ENCODE measurements around the gene SPATA2L. TPM values are rescaled to one million over a fixed set of nuclear protein-coding genes. Genes with fewer than 3 reads are reported as not detected.

The SPATA2L gene
- total RNA-seq, 1 experiment from 2014 or later, result 12.7 TPM

- no peaks in the 10 kb centered on the region for H3K9me3 ChIP-seq (ENCODE audit: control insufficient read depth, insufficient read depth, low read depth, low read length)
- CTCF ChIA-PET, result interaction anchor here (0.6 to 0.8 kb wide), 2 partner anchors 43 to 176 kb away, joined by 6 to 8 read pairs; no protein-coding TSS in a partner anchor
- H3K4me1 ChIP-seq (ENCODE audit: control insufficient read depth, insufficient read depth, low read length), result no peaks in the 10 kb centered on the region
- no peaks in the 10 kb centered on the region for H3K27me3 ChIP-seq (ENCODE audit: control insufficient read depth, insufficient read depth, low read length)
- ATAC-seq (no peak), DNase-seq (ENCODE audit: low read depth, low spot score) (no peak)
- in situ Hi-C loops (cut with HindIII; ENCODE audit: low pct_unique_long_range_greater_than_20kb, low sequenced_read_pairs) (no loop called here), intact Hi-C loops (cut with micrococcal nuclease; ENCODE audit: unreplicated experiment) (no loop called here)
- peaks cover 3% of the 10 kb centered on the region; the same call in 1 of the 2 replicates for H3K36me3 ChIP-seq (ENCODE audit: control insufficient read depth, insufficient read depth, low read length)
- H3K27ac ChIP-seq (ENCODE audit: low read length), result no peak overlapping the region
- H3K4me3 ChIP-seq (ENCODE audit: low read depth in 2 of 2, low read length in 2 of 2), result no peak overlapping the region
- no TSS peak for BruUV-seq (replicated peaks)
- POLR2A ChIA-PET, result no interaction called here
- TF ChIP-seq TCF7L2 (IDR thresholded peaks at IDR 0.05; ENCODE audit: low read depth, low read length), result no peak
- TF ChIP-seq, protein P1, sequence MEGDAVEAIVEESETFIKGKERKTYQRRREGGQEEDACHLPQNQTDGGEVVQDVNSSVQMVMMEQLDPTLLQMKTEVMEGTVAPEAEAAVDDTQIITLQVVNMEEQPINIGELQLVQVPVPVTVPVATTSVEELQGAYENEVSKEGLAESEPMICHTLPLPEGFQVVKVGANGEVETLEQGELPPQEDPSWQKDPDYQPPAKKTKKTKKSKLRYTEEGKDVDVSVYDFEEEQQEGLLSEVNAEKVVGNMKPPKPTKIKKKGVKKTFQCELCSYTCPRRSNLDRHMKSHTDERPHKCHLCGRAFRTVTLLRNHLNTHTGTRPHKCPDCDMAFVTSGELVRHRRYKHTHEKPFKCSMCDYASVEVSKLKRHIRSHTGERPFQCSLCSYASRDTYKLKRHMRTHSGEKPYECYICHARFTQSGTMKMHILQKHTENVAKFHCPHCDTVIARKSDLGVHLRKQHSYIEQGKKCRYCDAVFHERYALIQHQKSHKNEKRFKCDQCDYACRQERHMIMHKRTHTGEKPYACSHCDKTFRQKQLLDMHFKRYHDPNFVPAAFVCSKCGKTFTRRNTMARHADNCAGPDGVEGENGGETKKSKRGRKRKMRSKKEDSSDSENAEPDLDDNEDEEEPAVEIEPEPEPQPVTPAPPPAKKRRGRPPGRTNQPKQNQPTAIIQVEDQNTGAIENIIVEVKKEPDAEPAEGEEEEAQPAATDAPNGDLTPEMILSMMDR (IDR thresholded peaks at IDR 0.05), result no peak
These were observed 41.4 kb upstream of the SPATA2L start for GRCh38 chr16:89742948-89743347.

DNA sequence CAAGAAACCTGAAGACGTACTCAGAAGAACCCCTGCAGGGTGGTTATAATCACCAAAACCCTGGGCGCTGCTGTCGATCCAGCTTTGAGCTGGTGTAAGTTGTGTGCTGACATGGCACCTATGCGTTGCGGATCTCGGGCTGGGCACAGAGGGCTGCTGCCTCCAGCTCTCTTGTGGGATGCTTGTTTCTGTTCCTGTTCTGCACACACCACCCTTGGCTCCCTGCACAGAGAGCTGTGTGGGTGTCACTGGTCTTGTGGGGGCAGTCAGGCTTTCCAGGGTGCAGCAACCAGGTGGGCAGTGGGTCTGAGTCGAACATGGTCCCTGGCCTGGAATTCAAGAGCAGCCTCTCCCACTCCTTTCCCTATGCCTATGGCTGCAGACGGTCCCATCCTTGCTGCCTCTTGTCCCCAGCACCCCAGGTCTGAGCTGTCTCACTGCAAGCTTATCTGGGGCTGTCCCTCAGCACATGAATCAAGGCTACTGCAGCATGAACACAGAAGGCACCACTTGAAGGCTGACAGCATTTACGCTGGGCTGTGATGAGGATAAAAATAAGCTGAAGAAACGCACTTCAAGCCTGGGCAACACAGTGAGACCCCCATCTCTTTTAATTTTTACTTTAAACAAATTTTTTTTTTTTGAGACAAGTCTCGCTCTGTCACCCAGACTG, 40.0 kb upstream of the SPATA2L start:
- Histone ChIP-seq H3K4me3 (ENCODE audit: low read depth in 2 of 2, low read length in 2 of 2) (no peak overlapping the region), H3K4me1 (ENCODE audit: control insufficient read depth, insufficient read depth, low read length) (no peaks in the 10 kb centered on the region), H3K36me3 (ENCODE audit: control insufficient read depth, insufficient read depth, low read length) (peaks cover 6% of the 10 kb centered on the region; the same call in 1 of the 2 replicates), H3K9me3 (ENCODE audit: control insufficient read depth, insufficient read depth, low read depth, low read length) (no peaks in the 10 kb centered on the region), H3K27ac (ENCODE audit: low read length) (no peak overlapping the region), H3K27me3 (ENCODE audit: control insufficient read depth, insufficient read depth, low read length) (no peaks in the 10 kb centered on the region)
- intact Hi-C loops (cut with micrococcal nuclease; ENCODE audit: unreplicated experiment), result no loop called here
- in situ Hi-C loops (cut with HindIII; ENCODE audit: low pct_unique_long_range_greater_than_20kb, low sequenced_read_pairs), result no loop called here
- DNase-seq (ENCODE audit: low read depth, low spot score), result no peak
- POLR2A ChIA-PET, result no interaction called here
- TF ChIP-seq POLR2AphosphoS5 (IDR thresholded peaks at IDR 0.05; ENCODE audit: low read depth, low read length), result 0 out of 2 replicates have a peak, but pooled peaks have one; percentile 43
- TF ChIP-seq, protein P2, sequence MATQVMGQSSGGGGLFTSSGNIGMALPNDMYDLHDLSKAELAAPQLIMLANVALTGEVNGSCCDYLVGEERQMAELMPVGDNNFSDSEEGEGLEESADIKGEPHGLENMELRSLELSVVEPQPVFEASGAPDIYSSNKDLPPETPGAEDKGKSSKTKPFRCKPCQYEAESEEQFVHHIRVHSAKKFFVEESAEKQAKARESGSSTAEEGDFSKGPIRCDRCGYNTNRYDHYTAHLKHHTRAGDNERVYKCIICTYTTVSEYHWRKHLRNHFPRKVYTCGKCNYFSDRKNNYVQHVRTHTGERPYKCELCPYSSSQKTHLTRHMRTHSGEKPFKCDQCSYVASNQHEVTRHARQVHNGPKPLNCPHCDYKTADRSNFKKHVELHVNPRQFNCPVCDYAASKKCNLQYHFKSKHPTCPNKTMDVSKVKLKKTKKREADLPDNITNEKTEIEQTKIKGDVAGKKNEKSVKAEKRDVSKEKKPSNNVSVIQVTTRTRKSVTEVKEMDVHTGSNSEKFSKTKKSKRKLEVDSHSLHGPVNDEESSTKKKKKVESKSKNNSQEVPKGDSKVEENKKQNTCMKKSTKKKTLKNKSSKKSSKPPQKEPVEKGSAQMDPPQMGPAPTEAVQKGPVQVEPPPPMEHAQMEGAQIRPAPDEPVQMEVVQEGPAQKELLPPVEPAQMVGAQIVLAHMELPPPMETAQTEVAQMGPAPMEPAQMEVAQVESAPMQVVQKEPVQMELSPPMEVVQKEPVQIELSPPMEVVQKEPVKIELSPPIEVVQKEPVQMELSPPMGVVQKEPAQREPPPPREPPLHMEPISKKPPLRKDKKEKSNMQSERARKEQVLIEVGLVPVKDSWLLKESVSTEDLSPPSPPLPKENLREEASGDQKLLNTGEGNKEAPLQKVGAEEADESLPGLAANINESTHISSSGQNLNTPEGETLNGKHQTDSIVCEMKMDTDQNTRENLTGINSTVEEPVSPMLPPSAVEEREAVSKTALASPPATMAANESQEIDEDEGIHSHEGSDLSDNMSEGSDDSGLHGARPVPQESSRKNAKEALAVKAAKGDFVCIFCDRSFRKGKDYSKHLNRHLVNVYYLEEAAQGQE (IDR thresholded peaks at IDR 0.05; ENCODE audit: insufficient read depth in 1 of 2, low read depth in 2 of 2, low read length in 1 of 2), result no peak
- BruUV-seq (replicated peaks), result no TSS peak
- ATAC-seq, result no peak
- CTCF ChIA-PET, result no interaction called here

DNA sequence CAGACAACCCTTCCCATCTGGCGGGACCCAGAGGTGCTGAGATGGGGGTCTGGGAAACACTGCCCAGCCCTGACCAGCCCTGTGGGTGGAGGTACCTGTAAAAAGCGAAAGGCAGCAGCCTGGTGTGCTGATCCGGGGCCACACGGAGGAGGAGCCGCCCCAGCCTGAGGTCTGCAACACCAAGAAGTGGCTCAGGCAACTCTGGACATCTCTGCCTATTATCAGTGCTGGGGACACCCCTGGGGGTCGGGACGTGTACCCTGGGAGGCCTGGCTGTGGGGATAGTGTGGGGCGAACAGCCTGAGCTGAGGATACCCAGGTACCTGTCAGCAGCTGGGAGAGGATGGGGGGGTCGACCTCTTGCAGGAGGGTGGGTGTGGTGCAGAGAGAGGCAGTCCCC, 37.9 kb upstream of the SPATA2L start:
- BruUV-seq (replicated peaks), result no TSS peak
- H3K9me3 ChIP-seq (ENCODE audit: control insufficient read depth, insufficient read depth, low read depth, low read length), result no peaks in the 10 kb centered on the region
- in situ Hi-C loops (cut with HindIII; ENCODE audit: low pct_unique_long_range_greater_than_20kb, low sequenced_read_pairs), result no loop called here
- intact Hi-C loops (cut with micrococcal nuclease; ENCODE audit: unreplicated experiment), result no loop called here
- DNase-seq (ENCODE audit: low read depth, low spot score), result no peak
- H3K27ac ChIP-seq (ENCODE audit: low read length), result no peak overlapping the region
- H3K36me3 ChIP-seq (ENCODE audit: control insufficient read depth, insufficient read depth, low read length), result peaks cover 2% of the 10 kb centered on the region; the same call in 1 of the 2 replicates
- ChIA-PET POLR2A (no interaction called here), CTCF (no interaction called here)
- 0 out of 2 replicates have a peak, but pooled peaks have one; percentile 11 for ATAC-seq
- no peak overlapping the region for H3K4me3 ChIP-seq (ENCODE audit: low read depth in 2 of 2, low read length in 2 of 2)
- no peaks in the 10 kb centered on the region for H3K27me3 ChIP-seq (ENCODE audit: control insufficient read depth, insufficient read depth, low read length)
- TF ChIP-seq POLR2AphosphoS5 (IDR thresholded peaks at IDR 0.05; ENCODE audit: low read depth, low read length) (no peak), TCF7L2 (IDR thresholded peaks at IDR 0.05; ENCODE audit: low read depth, low read length) (no peak), SIN3A (IDR thresholded peaks at IDR 0.05; ENCODE audit: borderline replicate concordance, insufficient read depth, low read depth, low read length) (no peak)
- TF ChIP-seq, protein P2 (IDR thresholded peaks at IDR 0.05; ENCODE audit: insufficient read depth in 1 of 2, low read depth in 2 of 2, low read length in 1 of 2), result no peak
- TF ChIP-seq, protein P1 (IDR thresholded peaks at IDR 0.05), result no peak
- H3K4me1 ChIP-seq (ENCODE audit: control insufficient read depth, insufficient read depth, low read length), result no peaks in the 10 kb centered on the region

Data from Panc1 (cell line).